Body of pancreas (tissue), 4 donors: ENCODE data around the gene CCL20.

Experiments
- POLR2A ChIP-seq, 3 donors: fragments of 450-650 bp; IDR thresholded peaks; one replicate each; pipeline ENCODE4 v1.6.1; 2016; ENCODE audit warnings: antibody characterized with exemption in 3 of 3, mild to moderate bottlenecking in 2 of 3
- TF ChIP-seq, protein P1 (sequence below), 7 experiments: fragments of 450-650 bp in 4 of 7; fragments of 200-600 bp in 3 of 7; sonication (generic) in 3 of 7; IDR thresholded peaks; one replicate each; pipeline ENCODE4 v1.5.1; 2016 to 2019; ENCODE audit warnings: antibody characterized with exemption in 7 of 7

DNA sequence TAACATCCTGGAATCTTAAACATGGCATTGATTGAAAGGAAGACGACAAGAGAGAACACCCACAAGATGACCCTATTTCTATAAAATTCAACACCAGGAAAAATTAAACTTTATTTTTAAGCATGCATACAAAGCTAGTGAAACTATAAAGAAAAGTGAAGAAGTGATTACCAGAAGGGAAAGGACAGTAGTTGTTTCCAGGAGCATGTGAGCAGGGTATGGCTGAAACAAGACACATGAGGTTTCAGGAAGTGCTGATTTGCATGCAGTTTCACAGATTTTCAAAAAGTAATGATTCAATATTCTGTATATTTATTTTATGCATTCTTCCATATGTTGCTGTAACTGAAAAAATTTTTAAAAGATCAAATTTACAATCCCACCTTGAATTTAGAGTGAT lies 33.2 kb downstream of the CCL20 start:
- TF ChIP-seq, protein P1, sequence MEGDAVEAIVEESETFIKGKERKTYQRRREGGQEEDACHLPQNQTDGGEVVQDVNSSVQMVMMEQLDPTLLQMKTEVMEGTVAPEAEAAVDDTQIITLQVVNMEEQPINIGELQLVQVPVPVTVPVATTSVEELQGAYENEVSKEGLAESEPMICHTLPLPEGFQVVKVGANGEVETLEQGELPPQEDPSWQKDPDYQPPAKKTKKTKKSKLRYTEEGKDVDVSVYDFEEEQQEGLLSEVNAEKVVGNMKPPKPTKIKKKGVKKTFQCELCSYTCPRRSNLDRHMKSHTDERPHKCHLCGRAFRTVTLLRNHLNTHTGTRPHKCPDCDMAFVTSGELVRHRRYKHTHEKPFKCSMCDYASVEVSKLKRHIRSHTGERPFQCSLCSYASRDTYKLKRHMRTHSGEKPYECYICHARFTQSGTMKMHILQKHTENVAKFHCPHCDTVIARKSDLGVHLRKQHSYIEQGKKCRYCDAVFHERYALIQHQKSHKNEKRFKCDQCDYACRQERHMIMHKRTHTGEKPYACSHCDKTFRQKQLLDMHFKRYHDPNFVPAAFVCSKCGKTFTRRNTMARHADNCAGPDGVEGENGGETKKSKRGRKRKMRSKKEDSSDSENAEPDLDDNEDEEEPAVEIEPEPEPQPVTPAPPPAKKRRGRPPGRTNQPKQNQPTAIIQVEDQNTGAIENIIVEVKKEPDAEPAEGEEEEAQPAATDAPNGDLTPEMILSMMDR (IDR thresholded peaks at IDR 0.05) = no peak
- no peak for TF ChIP-seq POLR2A (IDR thresholded peaks at IDR 0.05)
